Activated CD4-positive, CD25-positive, alpha-beta regulatory T cell treated with anti-CD3 and anti-CD28 coated beads, Interleukin-2, amount 50 U/mL, for 16 hours (primary cell): ENCODE results near the gene CFAP97D2.
"Not testable (repeated sequence)": the region's sequence is repeated elsewhere in the genome, so short reads cannot be mapped to it uniquely, and the experiment has no call there.

Experiments used
- DNase-seq: peaks from one replicate; pipeline ENCODE4 v3.0.0-alpha.2; 2020; ENCODE audit warnings: low read depth, low spot score

Gene CFAP97D2

GRCh38 chr13:114157869-114158495 is 21.1 kb upstream of the CFAP97D2 start:
- DNase-seq = no peak

GRCh38 chr13:114158869-114159666 is 20.0 kb upstream of the CFAP97D2 start:
- DNase-seq = not testable (repeated sequence)

GRCh38 chr13:114161028-114161556 is 18.0 kb upstream of the CFAP97D2 start:
- DNase-seq = no peak

- DNase-seq = no peak
Observed at GRCh38 chr13:114161644-114162532, 17.2 kb upstream of the CFAP97D2 start.

- DNase-seq = no peak
Observed at GRCh38 chr13:114162533-114162922, 16.5 kb upstream of the CFAP97D2 start.

GRCh38 chr13:114164053-114164452 is 15.0 kb upstream of the CFAP97D2 start:
- no peak for DNase-seq

GRCh38 chr13:114164681-114165429 is 14.2 kb upstream of the CFAP97D2 start:
- DNase-seq = no peak

GRCh38 chr13:114166381-114167131 is 12.5 kb upstream of the CFAP97D2 start:
- no peak for DNase-seq

GRCh38 chr13:114167426-114167825 is 11.6 kb upstream of the CFAP97D2 start:
- DNase-seq = no peak

GRCh38 chr13:114167885-114168284 is 11.2 kb upstream of the CFAP97D2 start:
- no peak for DNase-seq

- DNase-seq = no peak
Observed at GRCh38 chr13:114173272-114173671, 5.8 kb upstream of the CFAP97D2 start.

GRCh38 chr13:114173745-114174144 is 5.3 kb upstream of the CFAP97D2 start:
- DNase-seq = no peak

GRCh38 chr13:114174529-114174961 is 4.5 kb upstream of the CFAP97D2 start:
- DNase-seq = no peak

GRCh38 chr13:114176359-114176902 is 2.6 kb upstream of the CFAP97D2 start:
- not testable (repeated sequence) for DNase-seq

- no peak for DNase-seq
Observed at GRCh38 chr13:114177245-114178010, 1.6 kb upstream of the CFAP97D2 start.

- no peak for DNase-seq
Observed at GRCh38 chr13:114185182-114185971, 6.3 kb downstream of the CFAP97D2 start.

- no peak for DNase-seq
Observed at GRCh38 chr13:114194853-114195252, 15.8 kb downstream of the CFAP97D2 start.

GRCh38 chr13:114196629-114197028 is 17.6 kb downstream of the CFAP97D2 start:
- DNase-seq = no peak

GRCh38 chr13:114198556-114198955 is 19.5 kb downstream of the CFAP97D2 start:
- DNase-seq = no peak
